ENCODE data around the gene RALGPS1. TPM values are rescaled to one million over a fixed set of nuclear protein-coding genes. Genes with fewer than 3 reads are reported as not detected.

Gene RALGPS1
- total and polyA plus RNA-seq, 3 experiments from 2014 or later = 1.6 to 3.2 (median 2.4) TPM

DNA sequence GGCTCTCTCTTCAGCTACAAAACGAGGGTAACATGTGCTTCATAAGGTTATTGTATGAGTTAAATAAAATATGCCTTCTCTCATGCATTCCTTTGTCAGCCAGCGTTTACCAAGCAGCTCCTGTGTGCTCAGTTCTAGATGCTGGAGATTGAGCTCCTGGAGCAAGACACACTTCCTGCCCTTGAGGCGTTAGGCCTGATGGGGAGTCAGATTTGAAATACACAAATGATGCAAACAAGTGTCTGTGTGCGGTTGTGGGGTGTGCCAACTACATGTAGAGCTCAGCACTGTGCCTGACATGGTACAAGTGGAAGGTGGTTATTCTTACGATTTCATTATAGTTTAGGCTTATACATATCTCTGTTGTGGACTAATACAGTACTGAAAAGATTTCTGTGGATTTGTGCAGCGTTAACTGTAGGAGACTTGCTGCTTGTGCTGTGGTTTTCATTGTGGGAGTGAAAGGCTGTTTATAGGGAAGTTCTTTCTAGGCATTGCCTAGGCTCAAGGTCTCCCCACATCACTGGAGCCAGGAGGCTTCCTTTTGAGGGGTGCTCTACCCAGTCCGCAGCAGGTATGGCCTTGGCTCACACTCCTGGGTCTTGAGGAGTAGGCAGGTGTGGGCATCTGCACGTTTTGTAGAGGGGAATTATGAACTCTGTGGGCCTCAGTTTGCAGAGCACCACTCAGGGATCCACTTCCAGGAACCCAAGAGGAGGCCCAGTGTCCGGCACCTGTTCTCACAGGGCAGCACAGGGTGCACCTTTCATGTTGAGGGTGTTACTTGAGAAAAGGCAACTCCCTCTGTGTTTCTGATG, 247.7 kb downstream of the RALGPS1 start:
- no peak for DNase-seq
- H3K27ac Mint-ChIP-seq = peak overlapping the region in 4 of 8 donors; percentile 22 to 44 (median 34)
- CTCF ChIA-PET = interaction anchor here (0.5 to 1.7 kb wide), 3 partner anchors 197 to 607 kb away, joined by 3 read pairs; no protein-coding TSS in a partner anchor

DNA sequence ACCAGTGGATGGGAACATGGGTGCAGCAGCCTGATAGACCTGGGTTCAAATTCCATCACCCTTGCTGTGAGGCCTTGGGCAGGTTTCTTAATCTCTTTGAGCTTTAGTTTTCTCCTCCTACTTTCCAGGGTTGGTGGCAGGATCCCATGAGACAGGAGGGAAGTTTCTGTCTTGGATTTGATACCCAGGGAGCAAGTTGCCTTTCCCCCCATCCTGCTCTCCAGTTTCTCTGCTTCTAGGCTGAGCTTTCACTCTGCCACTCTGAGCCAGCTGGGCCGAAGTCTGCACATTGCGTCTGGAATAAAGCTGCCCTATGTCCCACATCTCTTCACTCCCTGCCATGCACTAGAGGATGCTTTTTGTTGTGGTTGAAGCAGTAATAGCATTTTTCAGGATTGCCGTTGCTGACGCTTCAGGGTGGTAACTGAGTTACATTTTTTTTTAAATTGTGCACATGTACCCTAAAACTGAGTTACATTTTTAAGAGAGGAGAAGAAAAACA, 248.3 kb downstream of the RALGPS1 start:
- Mint-ChIP-seq H3K36me3 (peaks cover 2 to 3% (median 3%) of the 10 kb centered on the region in 3 donors), H3K27me3 (peaks cover 0 to 1% of the 10 kb centered on the region in 2 donors), H3K27ac (peak overlapping the region in 2 of 8 donors; percentile 34 to 38), H3K4me1 (peaks cover 6 to 20% (median 12%) of the 10 kb centered on the region in 3 donors), H3K4me3 (no peak overlapping the region), H3K9me3 (no peaks in the 10 kb centered on the region)
- Histone ChIP-seq H3K4me1 (ENCODE audit: insufficient read depth, low read length) (no peaks in the 10 kb centered on the region), H3K36me3 (ENCODE audit: insufficient read depth, low read length) (no peaks in the 10 kb centered on the region), H3K4me3 (ENCODE audit: low read length) (no peak overlapping the region), H3K27me3 (ENCODE audit: insufficient read depth, low read length, poor library complexity, severe bottlenecking) (no peaks in the 10 kb centered on the region), H3K27ac (ENCODE audit: low read depth, low read length) (no peak overlapping the region), H3K9me3 (ENCODE audit: low read length) (no peaks in the 10 kb centered on the region)
- ChIA-PET CTCF (interaction anchor here (1.2 kb wide), 1 partner anchor 10 kb away, joined by 3 read pairs; no protein-coding TSS in a partner anchor), POLR2A (no interaction called here)
- no peak for DNase-seq

More for the DNA sequence above, 247.7 kb downstream of the RALGPS1 start:
- Histone ChIP-seq H3K4me1 (ENCODE audit: insufficient read depth, low read length) (no peaks in the 10 kb centered on the region), H3K36me3 (ENCODE audit: insufficient read depth, low read length) (no peaks in the 10 kb centered on the region), H3K4me3 (ENCODE audit: low read length) (no peak overlapping the region), H3K9me3 (ENCODE audit: low read length) (no peaks in the 10 kb centered on the region), H3K27me3 (ENCODE audit: insufficient read depth, low read length, poor library complexity, severe bottlenecking) (no peaks in the 10 kb centered on the region), H3K27ac (ENCODE audit: low read depth, low read length) (no peak overlapping the region)
- POLR2A ChIA-PET = no interaction called here
- Mint-ChIP-seq H3K9me3 (no peaks in the 10 kb centered on the region), H3K36me3 (no peaks in the 10 kb centered on the region), H3K4me3 (no peak overlapping the region), H3K27me3 (peaks cover 0 to 1% of the 10 kb centered on the region in 2 donors), H3K4me1 (peaks cover 6 to 20% (median 12%) of the 10 kb centered on the region in 3 donors)

DNA sequence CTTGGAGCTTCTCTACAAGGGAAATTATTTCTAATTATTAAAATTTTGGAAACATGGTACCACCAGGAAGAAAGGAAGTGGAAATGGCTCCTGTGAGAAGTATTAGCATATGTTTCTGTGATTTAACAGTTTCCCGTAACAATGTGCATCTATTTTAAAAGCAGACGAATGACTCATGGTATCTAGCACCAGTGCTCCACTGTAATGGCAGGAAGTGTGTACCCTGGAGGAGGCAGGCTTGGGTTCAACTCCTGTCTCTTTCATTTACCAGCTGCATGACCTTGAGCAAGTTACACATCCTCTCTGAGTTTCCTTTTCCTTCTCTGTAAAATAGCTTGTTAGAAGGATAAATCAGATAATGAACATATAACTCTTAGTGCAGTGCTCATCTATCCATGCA, 248.8 kb downstream of the RALGPS1 start:
- Histone ChIP-seq H3K4me3 (ENCODE audit: low read length) (no peak overlapping the region), H3K9me3 (ENCODE audit: low read length) (no peaks in the 10 kb centered on the region), H3K4me1 (ENCODE audit: insufficient read depth, low read length) (no peaks in the 10 kb centered on the region), H3K27me3 (ENCODE audit: insufficient read depth, low read length, poor library complexity, severe bottlenecking) (no peaks in the 10 kb centered on the region), H3K27ac (ENCODE audit: low read depth, low read length) (no peak overlapping the region), H3K36me3 (ENCODE audit: insufficient read depth, low read length) (no peaks in the 10 kb centered on the region)
- POLR2A ChIA-PET = no interaction called here
- Mint-ChIP-seq H3K9me3 (no peaks in the 10 kb centered on the region), H3K27me3 (peaks cover 0 to 1% of the 10 kb centered on the region in 2 donors), H3K27ac (peak overlapping the region in 3 of 8 donors; percentile 14 to 38 (median 37)), H3K4me3 (no peak overlapping the region), H3K4me1 (peaks cover 6 to 20% (median 12%) of the 10 kb centered on the region in 3 donors), H3K36me3 (peaks cover 3 to 4% (median 4%) of the 10 kb centered on the region in 3 donors)
- CTCF ChIA-PET = interaction anchor here (1.2 kb wide), 1 partner anchor 10 kb away, joined by 3 read pairs; no protein-coding TSS in a partner anchor
- no peak for DNase-seq

DNA sequence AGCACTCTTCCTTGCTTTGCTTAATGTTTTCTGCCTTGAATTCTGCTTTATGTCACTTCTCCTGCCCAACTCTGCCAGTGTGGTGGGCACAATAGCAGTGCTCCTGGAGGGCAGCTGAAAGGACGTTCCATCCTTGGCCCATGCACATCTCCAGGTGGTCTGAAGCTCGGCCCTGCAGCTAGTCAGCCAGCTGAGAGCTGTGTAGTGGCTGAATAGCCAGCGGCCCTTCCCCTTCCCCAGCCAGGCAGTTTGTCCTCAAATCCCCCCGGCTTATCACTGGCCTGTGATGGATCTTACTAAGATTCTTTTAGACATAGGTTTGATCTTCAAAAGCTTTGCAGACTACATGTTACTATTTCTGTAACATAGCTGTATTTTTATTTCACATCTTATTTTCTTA, 250.5 kb downstream of the RALGPS1 start:
- H3K27ac ChIP-seq (ENCODE audit: low read depth, low read length) = no peak overlapping the region
- Mint-ChIP-seq H3K27ac (no peak overlapping the region), H3K4me1 (peaks cover 6 to 20% (median 12%) of the 10 kb centered on the region in 3 donors), H3K36me3 (peaks cover 7 to 12% (median 9%) of the 10 kb centered on the region in 3 donors), H3K9me3 (no peaks in the 10 kb centered on the region), H3K27me3 (peaks cover 0 to 1% of the 10 kb centered on the region in 2 donors), H3K4me3 (no peak overlapping the region)
- H3K4me3 ChIP-seq (ENCODE audit: low read length) = no peak overlapping the region
- DNase-seq = no peak
- POLR2A ChIA-PET = interaction anchor here (0.6 kb wide), 1 partner anchor 512 kb away, joined by 4 read pairs; no protein-coding TSS in a partner anchor
- CTCF ChIA-PET = interaction anchor here (1.2 kb wide), 1 partner anchor 18 kb away, joined by 3 read pairs; no protein-coding TSS in a partner anchor
- no peaks in the 10 kb centered on the region for H3K27me3 ChIP-seq (ENCODE audit: insufficient read depth, low read length, poor library complexity, severe bottlenecking)
- no peaks in the 10 kb centered on the region for H3K9me3 ChIP-seq (ENCODE audit: low read length)
- H3K36me3 ChIP-seq (ENCODE audit: insufficient read depth, low read length) = no peaks in the 10 kb centered on the region
- H3K4me1 ChIP-seq (ENCODE audit: insufficient read depth, low read length) = no peaks in the 10 kb centered on the region

DNA sequence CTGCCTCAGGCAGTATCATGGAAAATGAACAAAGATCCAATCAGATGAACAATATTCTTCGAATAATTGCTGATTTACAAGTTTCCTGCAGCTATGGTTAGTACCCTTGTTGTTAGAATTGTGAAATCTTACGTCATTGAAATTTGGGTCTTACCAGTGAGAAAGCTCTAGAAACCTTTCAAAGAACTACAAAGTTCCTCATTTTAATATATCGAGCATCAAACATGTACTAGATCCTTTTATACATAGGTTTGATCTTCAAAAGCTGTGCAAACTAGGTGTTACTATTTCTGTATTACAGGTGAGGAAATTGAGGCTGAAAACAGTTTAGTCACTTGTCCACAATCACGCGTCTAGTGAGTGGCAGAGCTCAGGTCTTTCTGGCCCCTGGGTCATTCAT, 251.5 kb downstream of the RALGPS1 start:
- ChIA-PET CTCF (interaction anchor here (1.2 kb wide), 1 partner anchor 19 kb away, joined by 3 read pairs; no protein-coding TSS in a partner anchor), POLR2A (no interaction called here)
- no peaks in the 10 kb centered on the region for H3K36me3 ChIP-seq (ENCODE audit: insufficient read depth, low read length)
- no peak overlapping the region for H3K27ac Mint-ChIP-seq
- H3K27ac ChIP-seq (ENCODE audit: low read depth, low read length) = no peak overlapping the region
- H3K27me3 Mint-ChIP-seq = peaks cover 0 to 1% of the 10 kb centered on the region in 2 donors
- H3K9me3 Mint-ChIP-seq = no peaks in the 10 kb centered on the region
- no peaks in the 10 kb centered on the region for H3K27me3 ChIP-seq (ENCODE audit: insufficient read depth, low read length, poor library complexity, severe bottlenecking)
- peaks cover 7 to 12% (median 9%) of the 10 kb centered on the region in 3 donors for H3K36me3 Mint-ChIP-seq
- H3K9me3 ChIP-seq (ENCODE audit: low read length) = no peaks in the 10 kb centered on the region
- H3K4me1 ChIP-seq (ENCODE audit: insufficient read depth, low read length) = no peaks in the 10 kb centered on the region
- H3K4me3 ChIP-seq (ENCODE audit: low read length) = no peak overlapping the region
- no peak for DNase-seq
- H3K4me3 Mint-ChIP-seq = no peak overlapping the region
- peaks cover 6 to 20% (median 12%) of the 10 kb centered on the region in 3 donors for H3K4me1 Mint-ChIP-seq

DNA sequence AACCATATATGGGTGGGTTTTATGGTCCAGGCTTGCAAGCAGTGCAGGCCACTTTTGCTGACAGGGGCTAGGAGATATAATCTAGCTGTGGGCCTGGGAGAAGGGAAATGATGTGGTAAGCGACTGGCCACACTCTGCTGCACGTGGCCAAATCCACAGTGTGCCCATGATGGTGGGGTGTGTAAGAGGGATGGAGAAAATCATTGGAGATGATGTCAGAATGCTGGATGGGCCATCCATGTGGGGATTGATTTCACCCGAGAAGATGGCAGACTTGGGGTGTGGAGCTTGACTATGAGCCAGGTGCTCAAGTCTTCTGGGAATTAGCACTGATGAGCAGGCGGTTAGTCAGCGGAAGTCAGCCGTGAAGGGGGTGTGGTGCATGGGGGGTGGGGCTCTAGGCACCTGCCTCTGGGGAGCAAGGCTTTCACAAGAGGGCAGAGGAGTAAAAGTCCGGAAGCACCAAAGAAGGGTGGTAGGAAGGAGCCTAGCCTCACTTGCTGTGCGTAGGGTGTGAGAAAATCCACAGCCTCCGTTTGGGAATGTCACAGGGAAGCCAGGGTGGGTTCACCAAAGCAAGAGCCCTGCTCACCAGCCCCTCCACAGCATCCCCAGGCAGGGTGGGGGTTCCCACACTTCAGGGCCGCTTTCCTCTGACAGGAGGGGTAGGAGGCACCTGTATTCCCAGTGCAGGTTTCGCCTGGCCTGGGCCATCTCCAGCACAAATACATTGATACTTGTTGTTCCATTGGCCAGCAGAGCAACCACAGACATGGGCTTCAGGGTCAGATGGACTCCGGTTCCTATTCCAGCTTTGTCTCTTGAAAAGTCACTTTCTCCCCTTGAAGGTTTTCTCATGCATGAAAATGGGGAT, 252.3 kb downstream of the RALGPS1 start:
- CTCF ChIA-PET = no interaction called here
- H3K9me3 Mint-ChIP-seq = no peaks in the 10 kb centered on the region
- H3K27ac ChIP-seq (ENCODE audit: low read depth, low read length) = no peak overlapping the region

DNA sequence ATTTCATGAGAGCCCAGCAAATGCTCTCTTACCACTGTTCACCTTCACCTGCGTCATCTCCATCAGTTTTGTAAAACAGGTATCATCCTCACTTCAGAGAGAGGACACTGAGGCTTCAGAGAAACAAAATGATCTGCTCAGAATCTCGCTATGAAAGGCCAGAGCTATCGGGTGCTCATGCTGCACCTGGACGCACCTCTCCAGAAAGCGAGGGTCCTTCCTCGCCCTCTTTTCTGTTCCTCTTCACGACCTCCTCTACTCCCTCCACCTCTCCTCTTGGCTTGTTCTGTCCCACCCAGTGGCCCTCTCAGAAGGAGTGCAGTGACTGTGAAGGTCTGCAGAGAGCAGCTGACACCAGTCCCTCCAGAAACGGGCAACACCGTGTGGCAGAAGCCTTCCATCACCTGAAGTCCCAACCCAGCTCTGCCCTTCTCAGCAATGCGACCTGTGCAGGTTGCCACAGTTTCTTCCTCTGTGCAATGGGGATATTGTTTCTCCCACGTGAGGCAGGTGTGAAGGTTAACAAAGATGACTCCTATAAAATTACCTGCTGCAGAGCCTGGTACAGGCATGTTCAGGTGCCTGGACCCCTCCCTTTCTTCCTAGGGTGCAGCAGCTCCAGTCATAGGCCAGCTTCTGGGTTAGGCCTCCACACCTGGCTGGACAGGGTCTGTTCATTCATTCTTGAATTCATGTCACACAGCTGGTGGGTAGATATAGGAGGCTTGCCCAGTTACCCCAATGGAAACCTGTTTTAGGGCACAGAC, 253.2 kb downstream of the RALGPS1 start:
- no peak overlapping the region for H3K27ac ChIP-seq (ENCODE audit: low read depth, low read length)
- no peak overlapping the region for H3K27ac Mint-ChIP-seq
- DNase-seq = no peak

More for the DNA sequence above, 252.3 kb downstream of the RALGPS1 start:
- peak overlapping the region in 2 of 8 donors; percentile 66 to 92 for H3K27ac Mint-ChIP-seq
- Histone ChIP-seq H3K27me3 (ENCODE audit: insufficient read depth, low read length, poor library complexity, severe bottlenecking) (no peaks in the 10 kb centered on the region), H3K9me3 (ENCODE audit: low read length) (no peaks in the 10 kb centered on the region), H3K4me3 (ENCODE audit: low read length) (no peak overlapping the region), H3K4me1 (ENCODE audit: insufficient read depth, low read length) (no peaks in the 10 kb centered on the region), H3K36me3 (ENCODE audit: insufficient read depth, low read length) (no peaks in the 10 kb centered on the region)
- peaks cover 7 to 12% (median 9%) of the 10 kb centered on the region in 3 donors for H3K36me3 Mint-ChIP-seq
- POLR2A ChIA-PET = no interaction called here
- H3K4me1 Mint-ChIP-seq = peaks cover 5 to 17% (median 10%) of the 10 kb centered on the region in 3 donors
- H3K4me3 Mint-ChIP-seq = no peak overlapping the region
- H3K27me3 Mint-ChIP-seq = peaks cover 0 to 1% of the 10 kb centered on the region in 2 donors
- DNase-seq = no peak

More for the DNA sequence above, 253.2 kb downstream of the RALGPS1 start:
- Mint-ChIP-seq H3K27me3 (peaks cover 0 to 1% of the 10 kb centered on the region in 2 donors), H3K4me1 (peaks cover 0 to 11% (median 4%) of the 10 kb centered on the region in 3 donors), H3K4me3 (no peak overlapping the region), H3K9me3 (no peaks in the 10 kb centered on the region), H3K36me3 (peaks cover 7 to 16% (median 9%) of the 10 kb centered on the region in 3 donors)
- Histone ChIP-seq H3K4me3 (ENCODE audit: low read length) (no peak overlapping the region), H3K27me3 (ENCODE audit: insufficient read depth, low read length, poor library complexity, severe bottlenecking) (no peaks in the 10 kb centered on the region), H3K4me1 (ENCODE audit: insufficient read depth, low read length) (no peaks in the 10 kb centered on the region), H3K9me3 (ENCODE audit: low read length) (no peaks in the 10 kb centered on the region), H3K36me3 (ENCODE audit: insufficient read depth, low read length) (no peaks in the 10 kb centered on the region)
- CTCF ChIA-PET = no interaction called here
- POLR2A ChIA-PET = no interaction called here

Measured in CD8-positive, alpha-beta memory T cell (primary cell).